HepG2 (cell line): ENCODE results near the gene GAL3ST2. TPM values are rescaled to one million over a fixed set of nuclear protein-coding genes. Genes with fewer than 3 reads are reported as not detected.

Source experiments
- HDAC1 ChIP-seq: sonication (generic); formaldehyde crosslinking; IDR thresholded peaks from 2 replicates; pipeline ENCODE4 v1.5.1; 2020; ENCODE audit warnings: mild to moderate bottlenecking, missing genetic modification reagents
- NCOR1 ChIP-seq: fragments of 200-600 bp; sonication (generic); IDR thresholded peaks from 2 replicates; pipeline ENCODE4 v1.7.0; 2017; ENCODE audit warnings: antibody characterized with exemption, low read length, borderline replicate concordance
- NR2C2 ChIP-seq: sonication (generic); formaldehyde crosslinking; IDR thresholded peaks from 2 replicates; pipeline ENCODE4 v1.4.0; 2020; ENCODE audit warnings: missing genetic modification reagents, mild to moderate bottlenecking, moderate library complexity, borderline replicate concordance
- POLR2G ChIP-seq: fragments of 200-400 bp; formaldehyde crosslinking; IDR thresholded peaks from 2 replicates; pipeline ENCODE4 v1.6.1; 2018; ENCODE audit warnings: mild to moderate bottlenecking, low read depth, low read length, moderate library complexity
- RARG ChIP-seq: sonication (generic); formaldehyde crosslinking; IDR thresholded peaks from 2 replicates; pipeline ENCODE4 v1.4.0; 2020; ENCODE audit warnings: low read depth, mild to moderate bottlenecking, missing genetic modification reagents
- RBM22 ChIP-seq: fragments of 200-400 bp; formaldehyde crosslinking; optimal IDR thresholded peaks from 2 replicates; pipeline ENCODE3; 2017; ENCODE audit warnings: mild to moderate bottlenecking, low read length, moderate library complexity
- SNAI1 ChIP-seq: sonication (generic); formaldehyde crosslinking; IDR thresholded peaks from 2 replicates; pipeline ENCODE4 v1.5.0; 2020; ENCODE audit warnings: mild to moderate bottlenecking, missing genetic modification reagents, borderline replicate concordance
- SRSF4 ChIP-seq: fragments of 200-400 bp; formaldehyde crosslinking; IDR thresholded peaks from one replicate; pipeline ENCODE4 v1.6.1; 2018; ENCODE audit warnings: mild to moderate bottlenecking, low read depth, low read length, moderate library complexity; ENCODE audit not compliant: poor library complexity, severe bottlenecking
- ZEB1 ChIP-seq: IDR thresholded peaks from 2 replicates; pipeline ENCODE4 v1.6.1; 2012; ENCODE audit warnings: mild to moderate bottlenecking, low read depth, inconsistent platforms; ENCODE audit not compliant: insufficient replicate concordance
- ZNF30 ChIP-seq: sonication (generic); formaldehyde crosslinking; IDR thresholded peaks from 2 replicates; pipeline ENCODE4 v1.5.0; 2020; ENCODE audit warnings: mild to moderate bottlenecking, missing genetic modification reagents
- ZNF34 ChIP-seq: sonication (generic); formaldehyde crosslinking; IDR thresholded peaks from 2 replicates; pipeline ENCODE4 v1.4.0; 2020; ENCODE audit warnings: mild to moderate bottlenecking, missing genetic modification reagents, borderline replicate concordance
- ZNF503 ChIP-seq: sonication (generic); formaldehyde crosslinking; IDR thresholded peaks from 2 replicates; pipeline ENCODE4 v1.4.0; 2020; ENCODE audit warnings: missing genetic modification reagents
- ZNF616 ChIP-seq: sonication (generic); formaldehyde crosslinking; IDR thresholded peaks from 2 replicates; pipeline ENCODE4 v1.5.0; 2020; ENCODE audit warnings: low read depth, mild to moderate bottlenecking, missing genetic modification reagents
- ZNF737 ChIP-seq: sonication (generic); formaldehyde crosslinking; IDR thresholded peaks from 2 replicates; pipeline ENCODE4 v1.5.0; 2020; ENCODE audit warnings: missing genetic modification reagents, mild to moderate bottlenecking, borderline replicate concordance
- ZNF800 ChIP-seq: sonication (generic); formaldehyde crosslinking; IDR thresholded peaks from 2 replicates; pipeline ENCODE4 v1.4.0; 2020; ENCODE audit warnings: missing genetic modification reagents
- ZNF850 ChIP-seq: sonication (generic); formaldehyde crosslinking; conservative IDR thresholded peaks from 2 replicates; pipeline ENCODE4 v1.9.0; 2021; ENCODE audit warnings: mild to moderate bottlenecking, missing genetic modification reagents
- ZSCAN12 ChIP-seq: sonication (generic); formaldehyde crosslinking; IDR thresholded peaks from 2 replicates; pipeline ENCODE4 v1.9.0; 2021; ENCODE audit warnings: mild to moderate bottlenecking, missing genetic modification reagents
- ZSCAN22 ChIP-seq: sonication (generic); formaldehyde crosslinking; IDR thresholded peaks from 2 replicates; pipeline ENCODE4 v1.4.0; 2020; ENCODE audit warnings: mild to moderate bottlenecking, missing genetic modification reagents
- polyA plus RNA-seq, 8 experiments: library from polyadenylated mRNA; depleted of rRNA in 3 of 8; stranded (reverse) in 7 of 8; unstranded in 1 of 8; fragments of >200 nt; fragmentation: Illumina TruSeq in 4 of 8; extraction: Trizol in 4 of 8; gene quantifications; 2 replicates each; pipeline versions ENCODE4 v1.2.1 to v1.2.3, GENCODE V29; 2011 to 2016; ENCODE audit warnings: low read depth in 4 of 8, missing spikeins in 1 of 8, mixed read lengths in 1 of 8; ENCODE audit not compliant: insufficient read depth in 1 of 8
- total RNA-seq, 5 experiments: library from RNA; depleted of rRNA; stranded (reverse); fragments of >200 nt; fragmentation: Illumina TruSeq; extraction: Trizol; gene quantifications; 2 replicates each; pipeline ENCODE4 v1.2.3, GENCODE V29; 2016; ENCODE audit warnings: low read depth in 1 of 5
- TF ChIP-seq, protein P1 (sequence below): sonication (generic); formaldehyde crosslinking; IDR thresholded peaks from 2 replicates; pipeline ENCODE4 v1.5.0; 2020; ENCODE audit warnings: missing genetic modification reagents
- TF ChIP-seq, protein P2 (sequence below): sonication (generic); formaldehyde crosslinking; IDR thresholded peaks from 2 replicates; pipeline ENCODE4 v1.4.0; 2020; ENCODE audit warnings: missing genetic modification reagents; ENCODE audit errors: not compliant biosample characterization
- TF ChIP-seq, protein P3 (sequence below): sonication (generic); formaldehyde crosslinking; IDR thresholded peaks from 2 replicates; pipeline ENCODE4 v1.5.0; 2020; ENCODE audit warnings: mild to moderate bottlenecking, low read depth, missing genetic modification reagents, borderline replicate concordance
- TF ChIP-seq, protein P4 (sequence below): IDR thresholded peaks from 2 replicates; pipeline ENCODE4 v1.6.1; 2016; ENCODE audit warnings: missing compliant biosample characterization, missing genetic modification reagents, borderline replicate concordance

GAL3ST2 gene
- total and polyA plus RNA-seq, 2 of the 13 experiments (the other 11 are each of a cell fraction or from before 2014, with no cell fraction given) = 0.17 to 0.20 TPM

GRCh38 chr2:241770936-241771285, 5.7 kb upstream of the GAL3ST2 start (continued):
- TF ChIP-seq, protein P1, sequence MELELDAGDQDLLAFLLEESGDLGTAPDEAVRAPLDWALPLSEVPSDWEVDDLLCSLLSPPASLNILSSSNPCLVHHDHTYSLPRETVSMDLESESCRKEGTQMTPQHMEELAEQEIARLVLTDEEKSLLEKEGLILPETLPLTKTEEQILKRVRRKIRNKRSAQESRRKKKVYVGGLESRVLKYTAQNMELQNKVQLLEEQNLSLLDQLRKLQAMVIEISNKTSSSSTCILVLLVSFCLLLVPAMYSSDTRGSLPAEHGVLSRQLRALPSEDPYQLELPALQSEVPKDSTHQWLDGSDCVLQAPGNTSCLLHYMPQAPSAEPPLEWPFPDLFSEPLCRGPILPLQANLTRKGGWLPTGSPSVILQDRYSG (CRISPR knock-in tag) = peak; percentile 21; the same call in 1 of the 2 replicates
- peak; percentile 79; the same call in 1 of the 2 replicates for TF ChIP-seq ZNF30 (CRISPR knock-in tag)
- TF ChIP-seq, protein P2, sequence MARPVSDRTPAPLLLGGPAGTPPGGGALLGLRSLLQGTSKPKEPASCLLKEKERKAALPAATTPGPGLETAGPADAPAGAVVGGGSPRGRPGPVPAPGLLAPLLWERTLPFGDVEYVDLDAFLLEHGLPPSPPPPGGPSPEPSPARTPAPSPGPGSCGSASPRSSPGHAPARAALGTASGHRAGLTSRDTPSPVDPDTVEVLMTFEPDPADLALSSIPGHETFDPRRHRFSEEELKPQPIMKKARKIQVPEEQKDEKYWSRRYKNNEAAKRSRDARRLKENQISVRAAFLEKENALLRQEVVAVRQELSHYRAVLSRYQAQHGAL (CRISPR knock-in tag) = peak; percentile 18
- no peak; the same call in 1 of the 2 replicates for TF ChIP-seq POLR2G
- peak; percentile 16; the same call in 1 of the 2 replicates for TF ChIP-seq ZNF800 (CRISPR knock-in tag)
- TF ChIP-seq RBM22 = peak; percentile 69
- 0 out of 2 replicates have a peak, but pooled peaks have one; percentile 15 for TF ChIP-seq ZNF850
- TF ChIP-seq ZSCAN22 (CRISPR knock-in tag) = 0 out of 2 replicates have a peak, but pooled peaks have one; percentile 20
- TF ChIP-seq ZNF737 (CRISPR knock-in tag) = peak; percentile 62; the same call in 1 of the 2 replicates
- 0 out of 2 replicates have a peak, but pooled peaks have one; percentile 19 for TF ChIP-seq ZNF503
- peak; percentile 78; the same call in 1 of the 2 replicates for TF ChIP-seq RARG (CRISPR knock-in tag)
- TF ChIP-seq ZSCAN12 (CRISPR knock-in tag) = 0 out of 2 replicates have a peak, but pooled peaks have one; percentile 2
- TF ChIP-seq NR2C2 (CRISPR knock-in tag) = no peak
- peak; percentile 69; the same call in 1 of the 2 replicates for TF ChIP-seq HDAC1 (CRISPR knock-in tag)
- TF ChIP-seq, protein P3, sequence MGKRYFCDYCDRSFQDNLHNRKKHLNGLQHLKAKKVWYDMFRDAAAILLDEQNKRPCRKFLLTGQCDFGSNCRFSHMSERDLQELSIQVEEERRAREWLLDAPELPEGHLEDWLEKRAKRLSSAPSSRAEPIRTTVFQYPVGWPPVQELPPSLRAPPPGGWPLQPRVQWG (CRISPR knock-in tag) = 0 out of 2 replicates have a peak, but pooled peaks have one; percentile 57
- TF ChIP-seq SRSF4 = peak; percentile 60
- 0 out of 2 replicates have a peak, but pooled peaks have one; percentile 1 for TF ChIP-seq ZNF34 (CRISPR knock-in tag)
- no peak for TF ChIP-seq ZNF616 (CRISPR knock-in tag)
- peak; percentile 51; the same call in 1 of the 2 replicates for TF ChIP-seq SNAI1 (CRISPR knock-in tag)
- TF ChIP-seq ZEB1 = peak; percentile 5
- TF ChIP-seq NCOR1 = no peak
- TF ChIP-seq, protein P4, sequence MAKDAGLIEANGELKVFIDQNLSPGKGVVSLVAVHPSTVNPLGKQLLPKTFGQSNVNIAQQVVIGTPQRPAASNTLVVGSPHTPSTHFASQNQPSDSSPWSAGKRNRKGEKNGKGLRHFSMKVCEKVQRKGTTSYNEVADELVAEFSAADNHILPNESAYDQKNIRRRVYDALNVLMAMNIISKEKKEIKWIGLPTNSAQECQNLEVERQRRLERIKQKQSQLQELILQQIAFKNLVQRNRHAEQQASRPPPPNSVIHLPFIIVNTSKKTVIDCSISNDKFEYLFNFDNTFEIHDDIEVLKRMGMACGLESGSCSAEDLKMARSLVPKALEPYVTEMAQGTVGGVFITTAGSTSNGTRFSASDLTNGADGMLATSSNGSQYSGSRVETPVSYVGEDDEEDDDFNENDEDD (CRISPR knock-in tag) = no peak
